A549 (cell line): Measurements from ENCODE around the gene PRCP.

Experiments
- CTCF ChIP-seq: fragments of >200 bp; sonication (Bioruptor Twin); formaldehyde crosslinking; IDR thresholded peaks from 3 replicates; pipeline ENCODE4 v1.5.1; 2016
- JUN ChIP-seq, 2 experiments: fragments of >200 bp; sonication (Bioruptor Twin); formaldehyde crosslinking; IDR thresholded peaks; 2 replicates in 1 of 2; 3 replicates in 1 of 2; pipeline ENCODE4 v1.6.1; 2016 to 2017
- PBX3 ChIP-seq: IDR thresholded peaks from 2 replicates; pipeline ENCODE4 v1.6.1; 2012
- POLR2A ChIP-seq: IDR thresholded peaks from 2 replicates; pipeline ENCODE4 v1.6.1; 2012; ENCODE audit warnings: mild to moderate bottlenecking, low read length
- RAD21 ChIP-seq, 2 experiments: fragments of >200 bp in 1 of 2; sonication (Bioruptor Twin) in 1 of 2; formaldehyde crosslinking in 1 of 2; IDR thresholded peaks in 1 of 2; conservative IDR thresholded peaks in 1 of 2; 2 replicates in 1 of 2; 3 replicates in 1 of 2; pipeline ENCODE4 v1.6.1; 2012 to 2018; ENCODE audit warnings: inconsistent platforms in 1 of 2
- REST ChIP-seq: fragments of 200-600 bp; sonication (generic); IDR thresholded peaks from 2 replicates; pipeline ENCODE4 v1.6.1; 2016; ENCODE audit warnings: antibody characterized with exemption, mild to moderate bottlenecking, moderate library complexity
- RFX5 ChIP-seq: fragments of 450-650 bp; IDR thresholded peaks from 2 replicates; pipeline ENCODE4 v1.7.1; 2014; ENCODE audit warnings: antibody characterized with exemption, mild to moderate bottlenecking, moderate library complexity

- no peak for TF ChIP-seq POLR2A
- TF ChIP-seq JUN (IDR thresholded peaks at IDR 0.05): no peak
- no peak for TF ChIP-seq CTCF
- no peak for TF ChIP-seq PBX3
- TF ChIP-seq RAD21 (conservative IDR thresholded peaks at IDR 0.05 in 1 of 2, IDR thresholded peaks at IDR 0.05 in 1 of 2): no peak
- TF ChIP-seq RFX5: no peak
- no peak for TF ChIP-seq REST
These were observed 30.5 kb upstream of the PRCP start for GRCh38 chr11:82930734-82931133.
